ENCODE measurements around the gene MGAT3. TPM values are rescaled to one million over a fixed set of nuclear protein-coding genes. Genes with fewer than 3 reads are reported as not detected.

The MGAT3 gene
- total and polyA plus RNA-seq, 2 of the 13 experiments (the other 11 are each of a cell fraction or from before 2014, with no cell fraction given): 0.11 to 0.15 TPM

DNA sequence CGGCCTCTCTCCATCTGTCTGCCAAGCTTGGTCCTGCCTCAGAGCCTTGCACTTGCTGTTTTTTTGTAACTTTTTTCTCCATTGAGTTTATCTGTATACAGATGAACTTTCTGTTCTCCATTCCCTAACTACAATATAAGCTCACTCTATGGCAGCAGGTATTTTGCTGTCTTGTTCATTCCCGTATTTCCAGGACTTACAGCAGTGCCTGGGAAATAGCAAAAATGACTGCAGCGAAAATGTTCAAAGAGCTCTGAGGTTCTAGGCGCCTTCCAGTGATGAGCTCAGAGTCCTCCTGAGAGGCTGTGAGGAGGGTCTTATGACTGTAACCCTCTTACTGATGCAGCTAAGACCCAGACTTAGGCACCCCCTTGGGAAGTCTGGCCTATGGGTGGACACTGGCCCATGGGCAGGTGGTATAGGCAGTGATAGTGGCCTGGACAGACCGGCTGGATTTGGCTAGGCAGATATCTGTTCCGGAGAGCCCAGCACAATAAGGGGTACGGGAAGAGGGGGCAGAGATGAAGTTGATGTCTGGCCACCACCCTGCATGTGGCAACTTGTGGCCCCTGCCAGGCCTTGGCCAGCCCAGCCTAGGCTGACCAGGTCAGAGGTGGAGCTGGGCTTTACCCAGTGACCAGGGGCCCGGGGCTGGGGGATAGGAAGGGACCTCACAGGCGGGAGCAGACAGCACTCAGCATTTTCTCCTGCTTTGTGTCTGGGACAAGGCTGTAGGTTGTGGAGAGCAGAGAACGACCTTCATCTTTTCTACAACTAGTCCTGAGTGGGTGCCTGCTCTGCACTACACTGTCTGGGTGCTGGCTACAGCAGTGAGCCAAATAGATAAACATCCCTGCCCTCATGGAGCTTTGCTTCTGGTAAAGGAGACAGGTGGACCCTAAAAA is 68.2 kb downstream of the MGAT3 start (continued):
- TF ChIP-seq, protein P1, sequence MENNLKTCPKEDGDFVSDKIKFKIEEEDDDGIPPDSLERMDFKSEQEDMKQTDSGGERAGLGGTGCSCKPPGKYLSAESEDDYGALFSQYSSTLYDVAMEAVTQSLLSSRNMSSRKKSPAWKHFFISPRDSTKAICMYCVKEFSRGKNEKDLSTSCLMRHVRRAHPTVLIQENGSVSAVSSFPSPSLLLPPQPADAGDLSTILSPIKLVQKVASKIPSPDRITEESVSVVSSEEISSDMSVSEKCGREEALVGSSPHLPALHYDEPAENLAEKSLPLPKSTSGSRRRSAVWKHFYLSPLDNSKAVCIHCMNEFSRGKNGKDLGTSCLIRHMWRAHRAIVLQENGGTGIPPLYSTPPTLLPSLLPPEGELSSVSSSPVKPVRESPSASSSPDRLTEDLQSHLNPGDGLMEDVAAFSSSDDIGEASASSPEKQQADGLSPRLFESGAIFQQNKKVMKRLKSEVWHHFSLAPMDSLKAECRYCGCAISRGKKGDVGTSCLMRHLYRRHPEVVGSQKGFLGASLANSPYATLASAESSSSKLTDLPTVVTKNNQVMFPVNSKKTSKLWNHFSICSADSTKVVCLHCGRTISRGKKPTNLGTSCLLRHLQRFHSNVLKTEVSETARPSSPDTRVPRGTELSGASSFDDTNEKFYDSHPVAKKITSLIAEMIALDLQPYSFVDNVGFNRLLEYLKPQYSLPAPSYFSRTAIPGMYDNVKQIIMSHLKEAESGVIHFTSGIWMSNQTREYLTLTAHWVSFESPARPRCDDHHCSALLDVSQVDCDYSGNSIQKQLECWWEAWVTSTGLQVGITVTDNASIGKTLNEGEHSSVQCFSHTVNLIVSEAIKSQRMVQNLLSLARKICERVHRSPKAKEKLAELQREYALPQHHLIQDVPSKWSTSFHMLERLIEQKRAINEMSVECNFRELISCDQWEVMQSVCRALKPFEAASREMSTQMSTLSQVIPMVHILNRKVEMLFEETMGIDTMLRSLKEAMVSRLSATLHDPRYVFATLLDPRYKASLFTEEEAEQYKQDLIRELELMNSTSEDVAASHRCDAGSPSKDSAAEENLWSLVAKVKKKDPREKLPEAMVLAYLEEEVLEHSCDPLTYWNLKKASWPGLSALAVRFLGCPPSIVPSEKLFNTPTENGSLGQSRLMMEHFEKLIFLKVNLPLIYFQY (CRISPR knock-in tag; IDR thresholded peaks at IDR 0.05; ENCODE audit: borderline replicate concordance): no peak
- TF ChIP-seq, protein P2, sequence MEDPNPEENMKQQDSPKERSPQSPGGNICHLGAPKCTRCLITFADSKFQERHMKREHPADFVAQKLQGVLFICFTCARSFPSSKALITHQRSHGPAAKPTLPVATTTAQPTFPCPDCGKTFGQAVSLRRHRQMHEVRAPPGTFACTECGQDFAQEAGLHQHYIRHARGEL (CRISPR knock-in tag; IDR thresholded peaks at IDR 0.05): no peak
- TF ChIP-seq, protein P3, sequence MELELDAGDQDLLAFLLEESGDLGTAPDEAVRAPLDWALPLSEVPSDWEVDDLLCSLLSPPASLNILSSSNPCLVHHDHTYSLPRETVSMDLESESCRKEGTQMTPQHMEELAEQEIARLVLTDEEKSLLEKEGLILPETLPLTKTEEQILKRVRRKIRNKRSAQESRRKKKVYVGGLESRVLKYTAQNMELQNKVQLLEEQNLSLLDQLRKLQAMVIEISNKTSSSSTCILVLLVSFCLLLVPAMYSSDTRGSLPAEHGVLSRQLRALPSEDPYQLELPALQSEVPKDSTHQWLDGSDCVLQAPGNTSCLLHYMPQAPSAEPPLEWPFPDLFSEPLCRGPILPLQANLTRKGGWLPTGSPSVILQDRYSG (CRISPR knock-in tag; IDR thresholded peaks at IDR 0.05): no peak
- TF ChIP-seq ARNT (IDR thresholded peaks at IDR 0.05) (no peak), ZNF264 (CRISPR knock-in tag; IDR thresholded peaks at IDR 0.05) (no peak), RBAK (CRISPR knock-in tag; IDR thresholded peaks at IDR 0.05) (no peak), ZNF616 (CRISPR knock-in tag; IDR thresholded peaks at IDR 0.05; ENCODE audit: low read depth) (no peak), GATA4 (IDR thresholded peaks at IDR 0.05; ENCODE audit: borderline replicate concordance, low read depth) (no peak), FOXK1 (CRISPR knock-in tag; IDR thresholded peaks at IDR 0.05; ENCODE audit: borderline replicate concordance, low read depth) (no peak), SSRP1 (CRISPR knock-in tag; IDR thresholded peaks at IDR 0.05) (0 out of 2 replicates have a peak, but pooled peaks have one; percentile 12), ZNF292 (CRISPR knock-in tag; IDR thresholded peaks at IDR 0.05; ENCODE audit: borderline replicate concordance, low read depth) (no peak), ZIK1 (CRISPR knock-in tag; IDR thresholded peaks at IDR 0.05; ENCODE audit: borderline replicate concordance, low read depth) (no peak)
- TF ChIP-seq, protein P4, sequence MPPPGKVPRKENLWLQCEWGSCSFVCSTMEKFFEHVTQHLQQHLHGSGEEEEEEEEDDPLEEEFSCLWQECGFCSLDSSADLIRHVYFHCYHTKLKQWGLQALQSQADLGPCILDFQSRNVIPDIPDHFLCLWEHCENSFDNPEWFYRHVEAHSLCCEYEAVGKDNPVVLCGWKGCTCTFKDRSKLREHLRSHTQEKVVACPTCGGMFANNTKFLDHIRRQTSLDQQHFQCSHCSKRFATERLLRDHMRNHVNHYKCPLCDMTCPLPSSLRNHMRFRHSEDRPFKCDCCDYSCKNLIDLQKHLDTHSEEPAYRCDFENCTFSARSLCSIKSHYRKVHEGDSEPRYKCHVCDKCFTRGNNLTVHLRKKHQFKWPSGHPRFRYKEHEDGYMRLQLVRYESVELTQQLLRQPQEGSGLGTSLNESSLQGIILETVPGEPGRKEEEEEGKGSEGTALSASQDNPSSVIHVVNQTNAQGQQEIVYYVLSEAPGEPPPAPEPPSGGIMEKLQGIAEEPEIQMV (CRISPR knock-in tag; IDR thresholded peaks at IDR 0.05; ENCODE audit: low read depth): no peak
- TF ChIP-seq, protein P5, sequence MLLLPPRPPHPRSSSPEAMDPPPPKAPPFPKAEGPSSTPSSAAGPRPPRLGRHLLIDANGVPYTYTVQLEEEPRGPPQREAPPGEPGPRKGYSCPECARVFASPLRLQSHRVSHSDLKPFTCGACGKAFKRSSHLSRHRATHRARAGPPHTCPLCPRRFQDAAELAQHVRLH (CRISPR knock-in tag; IDR thresholded peaks at IDR 0.05; ENCODE audit: borderline replicate concordance, low read depth): no peak
- TF ChIP-seq, protein P6, sequence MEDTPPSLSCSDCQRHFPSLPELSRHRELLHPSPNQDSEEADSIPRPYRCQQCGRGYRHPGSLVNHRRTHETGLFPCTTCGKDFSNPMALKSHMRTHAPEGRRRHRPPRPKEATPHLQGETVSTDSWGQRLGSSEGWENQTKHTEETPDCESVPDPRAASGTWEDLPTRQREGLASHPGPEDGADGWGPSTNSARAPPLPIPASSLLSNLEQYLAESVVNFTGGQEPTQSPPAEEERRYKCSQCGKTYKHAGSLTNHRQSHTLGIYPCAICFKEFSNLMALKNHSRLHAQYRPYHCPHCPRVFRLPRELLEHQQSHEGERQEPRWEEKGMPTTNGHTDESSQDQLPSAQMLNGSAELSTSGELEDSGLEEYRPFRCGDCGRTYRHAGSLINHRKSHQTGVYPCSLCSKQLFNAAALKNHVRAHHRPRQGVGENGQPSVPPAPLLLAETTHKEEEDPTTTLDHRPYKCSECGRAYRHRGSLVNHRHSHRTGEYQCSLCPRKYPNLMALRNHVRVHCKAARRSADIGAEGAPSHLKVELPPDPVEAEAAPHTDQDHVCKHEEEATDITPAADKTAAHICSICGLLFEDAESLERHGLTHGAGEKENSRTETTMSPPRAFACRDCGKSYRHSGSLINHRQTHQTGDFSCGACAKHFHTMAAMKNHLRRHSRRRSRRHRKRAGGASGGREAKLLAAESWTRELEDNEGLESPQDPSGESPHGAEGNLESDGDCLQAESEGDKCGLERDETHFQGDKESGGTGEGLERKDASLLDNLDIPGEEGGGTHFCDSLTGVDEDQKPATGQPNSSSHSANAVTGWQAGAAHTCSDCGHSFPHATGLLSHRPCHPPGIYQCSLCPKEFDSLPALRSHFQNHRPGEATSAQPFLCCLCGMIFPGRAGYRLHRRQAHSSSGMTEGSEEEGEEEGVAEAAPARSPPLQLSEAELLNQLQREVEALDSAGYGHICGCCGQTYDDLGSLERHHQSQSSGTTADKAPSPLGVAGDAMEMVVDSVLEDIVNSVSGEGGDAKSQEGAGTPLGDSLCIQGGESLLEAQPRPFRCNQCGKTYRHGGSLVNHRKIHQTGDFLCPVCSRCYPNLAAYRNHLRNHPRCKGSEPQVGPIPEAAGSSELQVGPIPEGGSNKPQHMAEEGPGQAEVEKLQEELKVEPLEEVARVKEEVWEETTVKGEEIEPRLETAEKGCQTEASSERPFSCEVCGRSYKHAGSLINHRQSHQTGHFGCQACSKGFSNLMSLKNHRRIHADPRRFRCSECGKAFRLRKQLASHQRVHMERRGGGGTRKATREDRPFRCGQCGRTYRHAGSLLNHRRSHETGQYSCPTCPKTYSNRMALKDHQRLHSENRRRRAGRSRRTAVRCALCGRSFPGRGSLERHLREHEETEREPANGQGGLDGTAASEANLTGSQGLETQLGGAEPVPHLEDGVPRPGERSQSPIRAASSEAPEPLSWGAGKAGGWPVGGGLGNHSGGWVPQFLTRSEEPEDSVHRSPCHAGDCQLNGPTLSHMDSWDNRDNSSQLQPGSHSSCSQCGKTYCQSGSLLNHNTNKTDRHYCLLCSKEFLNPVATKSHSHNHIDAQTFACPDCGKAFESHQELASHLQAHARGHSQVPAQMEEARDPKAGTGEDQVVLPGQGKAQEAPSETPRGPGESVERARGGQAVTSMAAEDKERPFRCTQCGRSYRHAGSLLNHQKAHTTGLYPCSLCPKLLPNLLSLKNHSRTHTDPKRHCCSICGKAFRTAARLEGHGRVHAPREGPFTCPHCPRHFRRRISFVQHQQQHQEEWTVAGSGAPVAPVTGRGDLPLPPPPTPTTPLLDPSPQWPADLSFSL (CRISPR knock-in tag; IDR thresholded peaks at IDR 0.05): no peak
